PC-9 (cell line): ENCODE data around the gene ZDHHC14. TPM values are rescaled to one million over a fixed set of nuclear protein-coding genes. Genes with fewer than 3 reads are reported as not detected.
"Not testable (repeated sequence)": the region's sequence is repeated elsewhere in the genome, so short reads cannot be mapped to it uniquely, and the experiment has no call there.

Source experiments
- BruUV-seq: library from RNA; stranded (reverse); fragments of 400-500 nt; replicated peaks from 2 replicates; lab custom pipeline; 2021; lab: Mats Ljungman, UMichigan
- CTCF ChIA-PET: fragments of 300-600 bp; sonication (Branson Sonifier 250); formaldehyde crosslinking; loops from one replicate; lab custom pipeline; 2022; ENCODE audit warnings: antibody characterized with exemption; lab: Charles Lee
- POLR2A ChIA-PET: fragments of 300-600 bp; sonication (Branson Sonifier 250); formaldehyde crosslinking; loops from one replicate; lab custom pipeline; 2022; ENCODE audit warnings: antibody characterized with exemption; ENCODE audit not compliant: unreplicated experiment; lab: Charles Lee
- DNase-seq, 2 experiments: peaks; one replicate each; pipeline versions ENCODE4 v3.0.0 to v3.0.0-alpha.2; 2015 to 2022; ENCODE audit warnings: mixed read lengths in 1 of 2
- H2AFZ ChIP-seq: fragments of 200-600 bp; sonication (generic); 2 replicates; pipeline ENCODE4 v1.8.1; 2017; ENCODE audit warnings: antibody characterized with exemption
- H3F3A ChIP-seq: fragments of 200-600 bp; sonication (generic); 2 replicates; pipeline ENCODE4 v1.8.1; 2017; ENCODE audit warnings: antibody characterized with exemption, mild to moderate bottlenecking, low read depth; ENCODE audit not compliant: insufficient read depth
- H3K27ac ChIP-seq: fragments of 200-600 bp; sonication (generic); 2 replicates; pipeline ENCODE4 v1.6.1; 2016; ENCODE audit warnings: mixed run types
- H3K27me3 ChIP-seq: fragments of 200-600 bp; sonication (generic); 2 replicates; pipeline ENCODE4 v1.6.1; 2016; ENCODE audit warnings: low read depth, mixed run types; ENCODE audit not compliant: insufficient read depth
- H3K36me3 ChIP-seq: fragments of 200-600 bp; sonication (generic); 2 replicates; pipeline ENCODE4 v1.6.1; 2016; ENCODE audit warnings: low read depth, mixed run types
- H3K4me1 ChIP-seq: fragments of 200-600 bp; sonication (generic); replicated peaks from 2 replicates; pipeline ENCODE4 v1.6.1; 2016; ENCODE audit warnings: mixed run types; ENCODE audit not compliant: insufficient read depth
- H3K4me2 ChIP-seq: fragments of 200-600 bp; sonication (generic); 2 replicates; pipeline ENCODE4 v1.6.1; 2017; ENCODE audit warnings: mixed run types
- H3K4me3 ChIP-seq: fragments of 200-600 bp; sonication (generic); 2 replicates; pipeline ENCODE4 v1.6.1; 2016; ENCODE audit warnings: mixed run types
- H3K79me2 ChIP-seq: fragments of 200-600 bp; sonication (generic); 2 replicates; pipeline ENCODE4 v1.6.1; 2017; ENCODE audit warnings: low read depth, mixed run types
- H3K9me2 ChIP-seq: fragments of 200-600 bp; sonication (generic); 2 replicates; pipeline ENCODE4 v1.8.1; 2017; ENCODE audit warnings: mild to moderate bottlenecking; ENCODE audit not compliant: insufficient read depth
- H3K9me3 ChIP-seq: fragments of 200-600 bp; sonication (generic); 2 replicates; pipeline ENCODE4 v1.8.1; 2016; ENCODE audit warnings: low read depth; ENCODE audit not compliant: insufficient read depth
- H4K20me1 ChIP-seq: fragments of 200-600 bp; sonication (generic); 2 replicates; pipeline ENCODE4 v1.8.1; 2017; ENCODE audit not compliant: insufficient read depth
- EZH2 ChIP-seq: fragments of 200-600 bp; sonication (generic); IDR thresholded peaks from 2 replicates; pipeline ENCODE4 v1.8.0; 2017; ENCODE audit warnings: antibody characterized with exemption, low read depth
- intact Hi-C: fragments of 100-400 bp; cut with micrococcal nuclease; formaldehyde crosslinking; loops from one replicate; pipeline ENCODE4 v1.10.0; 2022; ENCODE audit not compliant: unreplicated experiment
- total RNA-seq: library from RNA; stranded (reverse); gene quantifications from 2 replicates; pipeline ENCODE4 v1.2.3, GENCODE V29; 2021
- TF ChIP-seq, protein P1 (sequence below): fragments of 200-600 bp; sonication (generic); conservative IDR thresholded peaks from 2 replicates; pipeline ENCODE4 v1.6.1; 2017; ENCODE audit warnings: mixed run types, antibody characterized with exemption, mild to moderate bottlenecking, moderate library complexity

Gene ZDHHC14
- total RNA-seq, 1 experiment from 2014 or later = 5.6 TPM

DNA sequence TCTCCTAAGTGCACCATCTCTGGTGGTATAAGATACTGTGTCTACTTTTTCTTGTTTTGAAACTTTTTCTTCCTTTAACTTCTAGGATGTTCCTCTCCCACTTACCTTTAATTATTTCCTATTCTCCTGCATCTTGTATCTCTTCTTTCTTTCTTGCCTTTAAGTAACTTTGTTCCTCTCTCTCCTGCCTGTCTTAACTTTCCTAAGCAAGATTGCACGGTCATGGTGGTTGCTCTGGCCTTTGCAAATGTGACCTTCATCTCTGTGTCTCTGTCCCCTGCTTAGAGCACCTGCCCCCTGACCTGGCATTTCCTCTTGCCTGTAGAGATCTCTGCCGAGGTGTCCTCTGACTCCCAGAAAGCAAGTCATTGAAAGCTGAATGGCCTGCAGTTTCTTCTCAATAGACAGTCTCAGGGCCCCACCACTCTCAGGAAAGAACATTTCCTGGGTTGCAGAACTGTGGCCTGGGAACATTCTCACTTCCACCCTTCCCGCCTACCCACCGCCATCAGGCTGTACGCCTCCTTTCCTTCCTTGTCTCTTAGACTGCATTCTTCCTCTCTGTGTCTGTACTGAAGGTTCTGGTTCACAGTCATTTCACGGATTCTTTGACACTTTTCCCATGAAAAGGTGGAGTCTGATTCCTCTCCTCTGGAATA is 12.8 kb downstream of the ZDHHC14 start:
- DNase-seq = no peak
- Histone ChIP-seq H3K4me2 (no peak overlapping the region), H2AFZ (no peak overlapping the region), H3K4me3 (no peak overlapping the region), H3K27me3 (no peaks in the 10 kb centered on the region), H3K9me3 (peaks cover 20% of the 10 kb centered on the region), H3K9me2 (no peaks in the 10 kb centered on the region), H3K36me3 (no peaks in the 10 kb centered on the region), H4K20me1 (no peaks in the 10 kb centered on the region), H3K4me1 (no peaks in the 10 kb centered on the region), H3K27ac (no peak overlapping the region), H3F3A (no peaks in the 10 kb centered on the region), H3K79me2 (no peaks in the 10 kb centered on the region)
- TF ChIP-seq, protein P1, sequence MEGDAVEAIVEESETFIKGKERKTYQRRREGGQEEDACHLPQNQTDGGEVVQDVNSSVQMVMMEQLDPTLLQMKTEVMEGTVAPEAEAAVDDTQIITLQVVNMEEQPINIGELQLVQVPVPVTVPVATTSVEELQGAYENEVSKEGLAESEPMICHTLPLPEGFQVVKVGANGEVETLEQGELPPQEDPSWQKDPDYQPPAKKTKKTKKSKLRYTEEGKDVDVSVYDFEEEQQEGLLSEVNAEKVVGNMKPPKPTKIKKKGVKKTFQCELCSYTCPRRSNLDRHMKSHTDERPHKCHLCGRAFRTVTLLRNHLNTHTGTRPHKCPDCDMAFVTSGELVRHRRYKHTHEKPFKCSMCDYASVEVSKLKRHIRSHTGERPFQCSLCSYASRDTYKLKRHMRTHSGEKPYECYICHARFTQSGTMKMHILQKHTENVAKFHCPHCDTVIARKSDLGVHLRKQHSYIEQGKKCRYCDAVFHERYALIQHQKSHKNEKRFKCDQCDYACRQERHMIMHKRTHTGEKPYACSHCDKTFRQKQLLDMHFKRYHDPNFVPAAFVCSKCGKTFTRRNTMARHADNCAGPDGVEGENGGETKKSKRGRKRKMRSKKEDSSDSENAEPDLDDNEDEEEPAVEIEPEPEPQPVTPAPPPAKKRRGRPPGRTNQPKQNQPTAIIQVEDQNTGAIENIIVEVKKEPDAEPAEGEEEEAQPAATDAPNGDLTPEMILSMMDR = no peak
- no peak for TF ChIP-seq EZH2
- BruUV-seq = no TSS peak
- ChIA-PET CTCF (no interaction called here), POLR2A (no interaction called here)
- intact Hi-C loops = no loop called here

DNA sequence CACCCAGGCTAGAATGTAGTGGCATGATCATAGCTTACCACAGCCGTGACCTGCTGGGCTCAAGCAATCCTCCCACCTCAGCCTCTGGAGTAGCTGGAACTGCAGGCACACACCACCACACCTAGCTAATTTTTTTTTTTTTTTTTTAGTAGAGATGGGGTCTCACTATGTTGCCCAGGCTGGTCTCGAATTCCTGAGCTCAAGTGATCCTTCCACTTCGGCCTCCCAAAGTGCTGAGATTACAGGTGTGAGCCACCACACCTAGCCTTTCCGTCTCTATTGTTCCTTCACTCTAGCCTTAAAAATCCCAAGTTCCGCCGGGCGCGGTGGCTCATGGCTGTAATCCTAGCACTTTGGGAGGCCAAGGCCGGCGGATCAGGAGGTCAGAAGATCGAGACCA is 14.2 kb downstream of the ZDHHC14 start:
- H3K79me2 ChIP-seq, DNase-seq, H3K9me2 ChIP-seq, BruUV-seq, intact Hi-C loops, H3F3A ChIP-seq, H3K4me2 ChIP-seq, H3K36me3 ChIP-seq, H4K20me1 ChIP-seq, H3K4me1 ChIP-seq, H3K27ac ChIP-seq, H2AFZ ChIP-seq, H3K4me3 ChIP-seq, H3K27me3 ChIP-seq: not testable (repeated sequence)
- ChIA-PET CTCF (interaction anchor here (0.7 kb wide), 2 partner anchors 99 to 1394 kb away, joined by 13 to 14 read pairs; no protein-coding TSS in a partner anchor), POLR2A (interaction anchor here (0.6 kb wide), 1 partner anchor 42 kb away, joined by 8 read pairs; no protein-coding TSS in a partner anchor)
- H3K9me3 ChIP-seq = peaks cover 18% of the 10 kb centered on the region

DNA sequence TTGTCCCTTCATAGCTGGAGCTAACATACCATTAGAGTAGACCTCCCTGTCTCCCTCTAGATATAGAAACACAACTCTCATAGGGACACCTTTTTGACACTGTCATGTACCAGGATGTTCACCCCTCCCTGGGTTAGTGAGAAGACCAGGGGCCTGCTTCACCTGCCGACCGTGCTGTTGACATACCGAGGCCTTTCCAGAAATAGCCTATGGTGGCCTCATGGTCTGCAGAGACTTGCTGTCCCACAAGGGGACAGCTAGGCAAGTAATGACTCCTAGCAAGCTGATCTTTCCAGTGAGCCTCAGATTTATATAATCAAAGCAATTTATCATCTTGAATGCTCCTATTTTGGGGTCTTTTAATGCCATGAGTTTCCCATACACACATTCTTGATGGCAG is 15.0 kb downstream of the ZDHHC14 start:
- H3K36me3 ChIP-seq = no peaks in the 10 kb centered on the region
- no peaks in the 10 kb centered on the region for H3K9me2 ChIP-seq
- no peaks in the 10 kb centered on the region for H4K20me1 ChIP-seq
- no peak overlapping the region for H3K4me2 ChIP-seq
- peaks cover 9% of the 10 kb centered on the region for H3K9me3 ChIP-seq
- no peak overlapping the region for H3K4me3 ChIP-seq
- no TSS peak for BruUV-seq
- TF ChIP-seq, protein P1 = no peak
- no peak for TF ChIP-seq EZH2
- CTCF ChIA-PET = no interaction called here
- H2AFZ ChIP-seq = no peak overlapping the region
- DNase-seq = no peak
- no peaks in the 10 kb centered on the region for H3K79me2 ChIP-seq
- H3K27me3 ChIP-seq = no peaks in the 10 kb centered on the region
- intact Hi-C loops = no loop called here
- no peaks in the 10 kb centered on the region for H3F3A ChIP-seq
- H3K27ac ChIP-seq = no peak overlapping the region
- H3K4me1 ChIP-seq = no peaks in the 10 kb centered on the region
- POLR2A ChIA-PET = interaction anchor here (0.6 kb wide), 1 partner anchor 43 kb away, joined by 8 read pairs; no protein-coding TSS in a partner anchor
